HepG2 (cell line): Measurements from ENCODE around the gene FRMD4B. TPM values are rescaled to one million over a fixed set of nuclear protein-coding genes. Genes with fewer than 3 reads are reported as not detected.

ENCODE experiments used
- ATAC-seq: fragments of 200-7000 bp; cut with Tn5 transposase; 3 replicates; pipeline ENCODE4 v1.9.1; 2020; ENCODE audit warnings: mild to moderate bottlenecking, moderate library complexity
- BruUV-seq: library from RNA; stranded (reverse); fragments of 400-500 nt; replicated peaks from 2 replicates; lab custom pipeline; 2021; lab: Mats Ljungman, UMichigan
- CTCF ChIA-PET: fragments of 300-600 bp; formaldehyde crosslinking; extraction: SDS; loops from one replicate; lab custom pipeline; 2021; ENCODE audit warnings: low total read pairs, inconsistent platforms, low intra/inter-chr PET ratio; lab: Yijun Ruan, JAX
- POLR2A ChIA-PET: fragments of 350-600 bp; sonication (Branson Sonifier 250); formaldehyde crosslinking; loops from one replicate; lab custom pipeline; 2020; ENCODE audit warnings: antibody characterized with exemption, inconsistent platforms; lab: Yijun Ruan, JAX
- DNase-seq: peaks from one replicate; pipeline ENCODE4 v3.0.0-alpha.2; 2015; ENCODE audit warnings: low spot score
- FAIRE-seq: peaks from 3 replicates; lab custom pipeline; 2011; peaks lifted over from hg19 to GRCh38; lab: Jason Lieb, UNC
- H2AFZ ChIP-seq: one replicate; pipeline ENCODE4 v1.6.1; 2011; ENCODE audit warnings: low read length, inconsistent platforms
- H3K27ac ChIP-seq: fragments of 300-600 bp; 3 replicates; pipeline ENCODE4 v1.8.0; 2011; ENCODE audit warnings: mixed run types, mild to moderate bottlenecking, mixed read lengths, low read length, inconsistent platforms; ENCODE audit not compliant: insufficient read depth; ENCODE audit errors: extremely low read length
- H3K27me3 ChIP-seq, 2 experiments: fragments of 200-600 bp in 1 of 2; 2 replicates in 1 of 2; 3 replicates in 1 of 2; pipeline versions ENCODE4 v1.6.0 to v1.8.0; 2011; ENCODE audit warnings: low read length in 2 of 2, mild to moderate bottlenecking in 2 of 2, moderate library complexity in 2 of 2, inconsistent platforms in 1 of 2; ENCODE audit not compliant: insufficient read depth in 2 of 2, control insufficient read depth in 1 of 2
- H3K36me3 ChIP-seq, 2 experiments: fragments of 200-600 bp in 1 of 2; replicated peaks in 1 of 2; 2 replicates in 1 of 2; 3 replicates in 1 of 2; pipeline versions ENCODE4 v1.5.1 to v1.8.0; 2011; ENCODE audit warnings: low read length in 2 of 2, inconsistent platforms in 1 of 2; ENCODE audit not compliant: insufficient read depth in 2 of 2, control insufficient read depth in 1 of 2
- H3K4me1 ChIP-seq: 2 replicates; pipeline ENCODE4 v1.5.1; 2012; ENCODE audit warnings: low read length, inconsistent platforms; ENCODE audit not compliant: insufficient read depth
- H3K4me2 ChIP-seq: 2 replicates; pipeline ENCODE4 v1.6.0; 2011; ENCODE audit warnings: low read depth, low read length, inconsistent platforms
- H3K4me3 ChIP-seq, 3 experiments: fragments of 200-600 bp in 1 of 3; sonication (generic), shearing (Covaris generic) in 1 of 3; replicated peaks in 1 of 3; 2 replicates each; pipeline ENCODE4 v1.5.1; 2011 to 2016; ENCODE audit warnings: low read length in 3 of 3, inconsistent platforms in 2 of 3, low read depth in 2 of 3, mild to moderate bottlenecking in 2 of 3, control low read depth in 1 of 3, mixed read lengths in 1 of 3; ENCODE audit not compliant: insufficient read depth in 1 of 3
- H3K79me2 ChIP-seq: one replicate; pipeline ENCODE4 v1.6.1; 2011; ENCODE audit warnings: low read length, inconsistent platforms; ENCODE audit not compliant: insufficient read depth
- H3K9ac ChIP-seq: 2 replicates; pipeline ENCODE4 v1.6.0; 2011; ENCODE audit warnings: mild to moderate bottlenecking, low read depth, low read length, inconsistent platforms; ENCODE audit not compliant: insufficient read depth
- H3K9me3 ChIP-seq: 2 replicates; pipeline ENCODE4 v1.5.1; 2012; ENCODE audit warnings: mild to moderate bottlenecking, low read length
- H4K20me1 ChIP-seq: 2 replicates; pipeline ENCODE4 v1.6.0; 2011; ENCODE audit warnings: inconsistent platforms, mild to moderate bottlenecking, low read length, moderate library complexity; ENCODE audit not compliant: insufficient read depth
- KLF6 ChIP-seq: IDR thresholded peaks from 2 replicates; pipeline ENCODE4 v1.8.0; 2016; ENCODE audit warnings: missing biosample characterization, missing genetic modification reagents
- SMARCE1 ChIP-seq: fragments of 450-650 bp; IDR thresholded peaks from 2 replicates; pipeline ENCODE4 v1.6.1; 2017; ENCODE audit warnings: borderline replicate concordance
- TOE1 ChIP-seq: sonication (generic); formaldehyde crosslinking; IDR thresholded peaks from 2 replicates; pipeline ENCODE4 v1.4.0; 2020; ENCODE audit warnings: mild to moderate bottlenecking, missing genetic modification reagents
- ZNF274 ChIP-seq: sonication (generic); formaldehyde crosslinking; IDR thresholded peaks from 2 replicates; pipeline ENCODE4 v1.5.1; 2020; ENCODE audit warnings: mild to moderate bottlenecking, missing genetic modification reagents
- WGBS: methylation state at CpG from one replicate; pipeline ENCODE4 v1.1.6; 2017; ENCODE audit warnings: low lambda C conversion rate; 5-methylcytosine and 5-hydroxymethylcytosine counted together
- in situ Hi-C: cut with HindIII; loops from 2 replicates; pipeline ENCODE4 v1.10.0; 2017; ENCODE audit warnings: low pct_unique_long_range_greater_than_20kb; ENCODE audit not compliant: extremely low pct_ligation_motif_present
- intact Hi-C: fragments of 100-400 bp; cut with micrococcal nuclease; formaldehyde crosslinking; loops from one replicate; pipeline ENCODE4 v1.10.0; 2022; ENCODE audit not compliant: unreplicated experiment
- polyA plus RNA-seq, 8 experiments: library from polyadenylated mRNA; depleted of rRNA in 3 of 8; stranded (reverse) in 7 of 8; unstranded in 1 of 8; fragments of >200 nt; fragmentation: Illumina TruSeq in 4 of 8; extraction: Trizol in 4 of 8; gene quantifications; 2 replicates each; pipeline versions ENCODE4 v1.2.1 to v1.2.3, GENCODE V29; 2011 to 2016; ENCODE audit warnings: low read depth in 4 of 8, missing spikeins in 1 of 8, mixed read lengths in 1 of 8; ENCODE audit not compliant: insufficient read depth in 1 of 8
- total RNA-seq, 5 experiments: library from RNA; depleted of rRNA; stranded (reverse); fragments of >200 nt; fragmentation: Illumina TruSeq; extraction: Trizol; gene quantifications; 2 replicates each; pipeline ENCODE4 v1.2.3, GENCODE V29; 2016; ENCODE audit warnings: low read depth in 1 of 5
- TF ChIP-seq, protein P1 (sequence below): sonication (generic); formaldehyde crosslinking; IDR thresholded peaks from 2 replicates; pipeline ENCODE4 v1.5.1; 2020; ENCODE audit warnings: mild to moderate bottlenecking, missing genetic modification reagents

Gene FRMD4B
- total and polyA plus RNA-seq, 2 of the 13 experiments (the other 11 are each of a cell fraction or from before 2014, with no cell fraction given): 3.0 to 3.3 TPM

DNA sequence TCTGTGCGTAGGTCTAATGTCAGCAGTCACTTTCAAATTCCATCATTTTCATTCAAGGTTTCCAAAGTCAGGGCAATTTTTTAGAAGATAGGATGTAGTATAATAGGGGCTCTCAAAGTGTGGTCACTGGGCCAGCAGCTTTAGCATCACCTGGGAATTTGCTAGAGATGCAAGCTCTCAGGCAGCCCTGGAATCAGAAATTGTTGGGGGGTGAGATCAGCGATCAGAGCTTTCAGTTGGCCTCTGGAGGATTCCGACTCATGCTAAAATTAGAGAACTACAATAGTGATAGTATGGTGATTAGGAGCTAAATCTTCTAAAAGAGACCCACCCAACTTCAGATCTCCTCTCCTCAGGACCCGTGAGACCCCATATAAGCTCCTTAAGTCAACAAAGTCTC, 2.4 kb upstream of the FRMD4B start:
- POLR2A ChIA-PET: no interaction called here
- H3K27me3 ChIP-seq: peaks cover 4 to 30% of the 10 kb centered on the region in 2 experiments

More for the DNA sequence above, 2.4 kb upstream of the FRMD4B start:
- FAIRE-seq: no peak
- WGBS: 42% methylated on average over 4 of the region's 4 CpGs
- H3K27ac ChIP-seq: no peak overlapping the region
- no peak for ATAC-seq
- intact Hi-C loops: no loop called here
- CTCF ChIA-PET: no interaction called here
- no peak overlapping the region for H3K4me2 ChIP-seq
- no peak overlapping the region for H3K9ac ChIP-seq
- H3K4me3 ChIP-seq: no peak overlapping the region
- no peaks in the 10 kb centered on the region for H4K20me1 ChIP-seq
- no peaks in the 10 kb centered on the region for H3K36me3 ChIP-seq
- DNase-seq: no peak
- H2AFZ ChIP-seq: no peak overlapping the region
- in situ Hi-C loops: no loop called here
- TF ChIP-seq ZNF274 (CRISPR knock-in tag) (no peak), SMARCE1 (no peak), KLF6 (CRISPR knock-in tag) (no peak), TOE1 (CRISPR knock-in tag) (no peak)
- TF ChIP-seq, protein P1, sequence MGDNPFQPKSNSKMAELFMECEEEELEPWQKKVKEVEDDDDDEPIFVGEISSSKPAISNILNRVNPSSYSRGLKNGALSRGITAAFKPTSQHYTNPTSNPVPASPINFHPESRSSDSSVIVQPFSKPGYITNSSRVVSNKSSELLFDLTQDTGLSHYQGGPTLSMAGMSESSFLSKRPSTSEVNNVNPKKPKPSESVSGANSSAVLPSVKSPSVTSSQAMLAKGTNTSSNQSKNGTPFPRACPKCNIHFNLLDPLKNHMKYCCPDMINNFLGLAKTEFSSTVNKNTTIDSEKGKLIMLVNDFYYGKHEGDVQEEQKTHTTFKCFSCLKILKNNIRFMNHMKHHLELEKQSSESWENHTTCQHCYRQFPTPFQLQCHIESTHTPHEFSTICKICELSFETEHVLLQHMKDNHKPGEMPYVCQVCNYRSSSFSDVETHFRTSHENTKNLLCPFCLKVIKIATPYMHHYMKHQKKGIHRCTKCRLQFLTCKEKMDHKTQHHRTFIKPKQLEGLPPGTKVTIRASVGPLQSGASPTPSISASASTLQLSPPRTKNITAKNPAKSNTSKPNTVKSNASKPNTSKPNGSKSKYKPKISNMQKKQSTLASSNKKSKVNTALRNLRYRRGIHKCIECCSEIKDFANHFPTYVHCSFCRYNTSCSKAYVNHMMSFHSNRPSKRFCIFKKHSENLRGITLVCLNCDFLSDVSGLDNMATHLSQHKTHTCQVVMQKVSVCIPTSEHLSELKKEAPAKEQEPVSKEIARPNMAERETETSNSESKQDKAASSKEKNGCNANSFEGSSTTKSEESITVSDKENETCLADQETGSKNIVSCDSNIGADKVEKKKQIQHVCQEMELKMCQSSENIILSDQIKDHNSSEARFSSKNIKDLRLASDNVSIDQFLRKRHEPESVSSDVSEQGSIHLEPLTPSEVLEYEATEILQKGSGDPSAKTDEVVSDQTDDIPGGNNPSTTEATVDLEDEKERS (CRISPR knock-in tag): no peak
- no TSS peak for BruUV-seq
- H3K4me1 ChIP-seq: peaks cover 8% of the 10 kb centered on the region; the same call in 1 of the 2 replicates
- no peaks in the 10 kb centered on the region for H3K9me3 ChIP-seq
- H3K79me2 ChIP-seq: no peaks in the 10 kb centered on the region
